ENCODE results near the gene RAB40C.
A peak's percentile ranks its signal among the peaks of the same experiment; 100 is the strongest.

RAB40C gene

GRCh38 chr16:660459-661183 is 70.8 kb downstream of the RAB40C start:
- Histone ChIP-seq H3K27ac (replicated peaks) (peak overlapping the region; percentile 55), H3K4me3 (replicated peaks; ENCODE audit: insufficient read depth, low read length) (no peak overlapping the region), H3K27me3 (ENCODE audit: insufficient read depth, poor library complexity, severe bottlenecking) (no peaks in the 10 kb centered on the region)
- peak; percentile 85 to 93 for DNase-seq (ENCODE audit: low read depth in 1 of 2, low spot score in 1 of 2)
- TF ChIP-seq CTCF (IDR thresholded peaks at IDR 0.05; ENCODE audit: insufficient read depth, low read length) = peak; percentile 47
- no peak for TF ChIP-seq REST (IDR thresholded peaks at IDR 0.05; ENCODE audit: insufficient replicate concordance, low read depth)
- TF ChIP-seq GABPA (IDR thresholded peaks at IDR 0.05; ENCODE audit: low read depth) = no peak
- TF ChIP-seq POLR2AphosphoS5 (IDR thresholded peaks at IDR 0.05; ENCODE audit: low read depth) = peak; percentile 51; the same call in 1 of the 2 replicates
- TF ChIP-seq SPI1 (IDR thresholded peaks at IDR 0.05; ENCODE audit: borderline replicate concordance, low read depth) = no peak

GRCh38 chr16:661184-661821 is 71.4 kb downstream of the RAB40C start:
- TF ChIP-seq CTCF (IDR thresholded peaks at IDR 0.05; ENCODE audit: insufficient read depth, low read length) (no peak), REST (IDR thresholded peaks at IDR 0.05; ENCODE audit: insufficient replicate concordance, low read depth) (no peak), SPI1 (IDR thresholded peaks at IDR 0.05; ENCODE audit: borderline replicate concordance, low read depth) (no peak), POLR2AphosphoS5 (IDR thresholded peaks at IDR 0.05; ENCODE audit: low read depth) (no peak), GABPA (IDR thresholded peaks at IDR 0.05; ENCODE audit: low read depth) (no peak)
- Histone ChIP-seq H3K4me3 (replicated peaks; ENCODE audit: insufficient read depth, low read length) (no peak overlapping the region), H3K27ac (replicated peaks) (peak overlapping the region; percentile 25; the same call in 1 of the 2 replicates), H3K27me3 (ENCODE audit: insufficient read depth, poor library complexity, severe bottlenecking) (no peaks in the 10 kb centered on the region)
- no peak for DNase-seq (ENCODE audit: low read depth in 1 of 2, low spot score in 1 of 2)

GRCh38 chr16:662095-662494 is 72.2 kb downstream of the RAB40C start:
- no peaks in the 10 kb centered on the region for H3K27me3 ChIP-seq (ENCODE audit: insufficient read depth, poor library complexity, severe bottlenecking)
- TF ChIP-seq CTCF (IDR thresholded peaks at IDR 0.05; ENCODE audit: insufficient read depth, low read length) = no peak
- no peak for TF ChIP-seq GABPA (IDR thresholded peaks at IDR 0.05; ENCODE audit: low read depth)
- no peak for TF ChIP-seq REST (IDR thresholded peaks at IDR 0.05; ENCODE audit: insufficient replicate concordance, low read depth)
- no peak for TF ChIP-seq POLR2AphosphoS5 (IDR thresholded peaks at IDR 0.05; ENCODE audit: low read depth)
- no peak for TF ChIP-seq SPI1 (IDR thresholded peaks at IDR 0.05; ENCODE audit: borderline replicate concordance, low read depth)
- H3K27ac ChIP-seq (replicated peaks) = no peak overlapping the region
- H3K4me3 ChIP-seq (replicated peaks; ENCODE audit: insufficient read depth, low read length) = no peak overlapping the region
- no peak for DNase-seq (ENCODE audit: low read depth in 1 of 2, low spot score in 1 of 2)

All from HL-60 (cell line).